ENCODE measurements around the gene RER1. TPM values are rescaled to one million over a fixed set of nuclear protein-coding genes. Genes with fewer than 3 reads are reported as not detected.

RER1 gene
- total and polyA plus RNA-seq, 5 donors from 2014 or later: 91.3 to 184 (median 164) TPM

GRCh38 chr1:2381741-2382620 lies 9.7 kb upstream of the RER1 start:
- Mint-ChIP-seq H3K4me1 (peaks cover 0 to 6% (median 2%) of the 10 kb centered on the region in 4 donors), H3K9me3 (no peaks in the 10 kb centered on the region)

GRCh38 chr1:2382621-2383361 lies 8.8 kb upstream of the RER1 start:
- no peaks in the 10 kb centered on the region for H3K27me3 ChIP-seq (ENCODE audit: control insufficient read depth, insufficient read depth, low read length)
- Mint-ChIP-seq H3K4me3 (no peak overlapping the region), H3K27ac (no peak overlapping the region), H3K27me3 (no peaks in the 10 kb centered on the region), H3K9me3 (no peaks in the 10 kb centered on the region), H3K36me3 (no peaks in the 10 kb centered on the region), H3K4me1 (peaks cover 0 to 6% (median 2%) of the 10 kb centered on the region in 4 donors)
- no peak overlapping the region for H3K27ac ChIP-seq (ENCODE audit: insufficient read depth, low read length, poor library complexity, severe bottlenecking)
- H3K36me3 ChIP-seq (ENCODE audit: control insufficient read depth, insufficient read depth, low read length): no peaks in the 10 kb centered on the region
- H3K4me3 ChIP-seq (ENCODE audit: low read depth, low read length): no peak overlapping the region
- H3K9me3 ChIP-seq (ENCODE audit: control insufficient read depth in 2 of 2, low read length in 2 of 2): no peaks in the 10 kb centered on the region
- ATAC-seq (ENCODE audit: low read depth in 2 of 2) (no peak), DNase-seq (peak in 1 of 3 donors; percentile 31)
- peaks cover 10% of the 10 kb centered on the region for H3K4me1 ChIP-seq (ENCODE audit: control insufficient read depth, insufficient read depth, low read length, poor library complexity, severe bottlenecking)

More at GRCh38 chr1:2381741-2382620, 9.7 kb upstream of the RER1 start:
- Histone ChIP-seq H3K4me3 (ENCODE audit: low read depth, low read length) (no peak overlapping the region), H3K36me3 (ENCODE audit: control insufficient read depth, insufficient read depth, low read length) (no peaks in the 10 kb centered on the region), H3K27me3 (ENCODE audit: control insufficient read depth, insufficient read depth, low read length) (no peaks in the 10 kb centered on the region), H3K9me3 (ENCODE audit: control insufficient read depth in 2 of 2, low read length in 2 of 2) (no peaks in the 10 kb centered on the region), H3K27ac (ENCODE audit: insufficient read depth, low read length, poor library complexity, severe bottlenecking) (no peak overlapping the region), H3K4me1 (ENCODE audit: control insufficient read depth, insufficient read depth, low read length, poor library complexity, severe bottlenecking) (peaks cover 10% of the 10 kb centered on the region)
- no peaks in the 10 kb centered on the region for H3K36me3 Mint-ChIP-seq
- no peak overlapping the region for H3K4me3 Mint-ChIP-seq
- peak; percentile 74 to 86 for ATAC-seq (ENCODE audit: low read depth in 2 of 2)
- no peaks in the 10 kb centered on the region for H3K27me3 Mint-ChIP-seq
- no peak overlapping the region for H3K27ac Mint-ChIP-seq
- peak; percentile 55 to 71 (median 69) for DNase-seq

GRCh38 chr1:2383576-2383975 lies 8.1 kb upstream of the RER1 start:
- no peaks in the 10 kb centered on the region for H3K36me3 Mint-ChIP-seq
- Histone ChIP-seq H3K36me3 (ENCODE audit: control insufficient read depth, insufficient read depth, low read length) (no peaks in the 10 kb centered on the region), H3K4me1 (ENCODE audit: control insufficient read depth, insufficient read depth, low read length, poor library complexity, severe bottlenecking) (peaks cover 10% of the 10 kb centered on the region), H3K27me3 (ENCODE audit: control insufficient read depth, insufficient read depth, low read length) (no peaks in the 10 kb centered on the region), H3K27ac (ENCODE audit: insufficient read depth, low read length, poor library complexity, severe bottlenecking) (no peak overlapping the region), H3K9me3 (ENCODE audit: control insufficient read depth in 2 of 2, low read length in 2 of 2) (no peaks in the 10 kb centered on the region), H3K4me3 (ENCODE audit: low read depth, low read length) (no peak overlapping the region)
- no peak overlapping the region for H3K4me3 Mint-ChIP-seq
- no peaks in the 10 kb centered on the region for H3K9me3 Mint-ChIP-seq
- peaks cover 0 to 6% (median 2%) of the 10 kb centered on the region in 4 donors for H3K4me1 Mint-ChIP-seq
- H3K27ac Mint-ChIP-seq: peak overlapping the region in 1 of 3 donors; percentile 85
- H3K27me3 Mint-ChIP-seq: no peaks in the 10 kb centered on the region
- DNase-seq (no peak), ATAC-seq (ENCODE audit: low read depth in 2 of 2) (no peak)

GRCh38 chr1:2384130-2384860 lies 7.3 kb upstream of the RER1 start:
- Mint-ChIP-seq H3K27me3 (no peaks in the 10 kb centered on the region), H3K36me3 (no peaks in the 10 kb centered on the region), H3K9me3 (no peaks in the 10 kb centered on the region), H3K4me3 (no peak overlapping the region), H3K4me1 (peaks cover 0 to 6% (median 2%) of the 10 kb centered on the region in 4 donors), H3K27ac (peak overlapping the region in 1 of 3 donors; percentile 85)
- ATAC-seq (ENCODE audit: low read depth in 2 of 2): no peak
- Histone ChIP-seq H3K9me3 (ENCODE audit: control insufficient read depth in 2 of 2, low read length in 2 of 2) (no peaks in the 10 kb centered on the region), H3K27ac (ENCODE audit: insufficient read depth, low read length, poor library complexity, severe bottlenecking) (no peak overlapping the region), H3K27me3 (ENCODE audit: control insufficient read depth, insufficient read depth, low read length) (no peaks in the 10 kb centered on the region), H3K36me3 (ENCODE audit: control insufficient read depth, insufficient read depth, low read length) (no peaks in the 10 kb centered on the region), H3K4me3 (ENCODE audit: low read depth, low read length) (no peak overlapping the region), H3K4me1 (ENCODE audit: control insufficient read depth, insufficient read depth, low read length, poor library complexity, severe bottlenecking) (peaks cover 10% of the 10 kb centered on the region)
- no peak for DNase-seq

- Mint-ChIP-seq H3K4me3 (no peak overlapping the region), H3K9me3 (no peaks in the 10 kb centered on the region), H3K4me1 (peaks cover 0 to 9% (median 2%) of the 10 kb centered on the region in 4 donors), H3K36me3 (no peaks in the 10 kb centered on the region), H3K27me3 (no peaks in the 10 kb centered on the region), H3K27ac (no peak overlapping the region)
- Histone ChIP-seq H3K9me3 (ENCODE audit: control insufficient read depth in 2 of 2, low read length in 2 of 2) (no peaks in the 10 kb centered on the region), H3K27me3 (ENCODE audit: control insufficient read depth, insufficient read depth, low read length) (no peaks in the 10 kb centered on the region), H3K4me1 (ENCODE audit: control insufficient read depth, insufficient read depth, low read length, poor library complexity, severe bottlenecking) (peaks cover 10% of the 10 kb centered on the region), H3K36me3 (ENCODE audit: control insufficient read depth, insufficient read depth, low read length) (no peaks in the 10 kb centered on the region), H3K4me3 (ENCODE audit: low read depth, low read length) (no peak overlapping the region), H3K27ac (ENCODE audit: insufficient read depth, low read length, poor library complexity, severe bottlenecking) (no peak overlapping the region)
- DNase-seq (no peak), ATAC-seq (ENCODE audit: low read depth in 2 of 2) (no peak)
Observed at GRCh38 chr1:2384941-2385481, 6.6 kb upstream of the RER1 start.

GRCh38 chr1:2385606-2386280 lies 5.9 kb upstream of the RER1 start:
- Histone ChIP-seq H3K9me3 (ENCODE audit: control insufficient read depth in 2 of 2, low read length in 2 of 2) (no peaks in the 10 kb centered on the region), H3K4me3 (ENCODE audit: low read depth, low read length) (no peak overlapping the region), H3K4me1 (ENCODE audit: control insufficient read depth, insufficient read depth, low read length, poor library complexity, severe bottlenecking) (peaks cover 15% of the 10 kb centered on the region), H3K27ac (ENCODE audit: insufficient read depth, low read length, poor library complexity, severe bottlenecking) (no peak overlapping the region), H3K36me3 (ENCODE audit: control insufficient read depth, insufficient read depth, low read length) (no peaks in the 10 kb centered on the region), H3K27me3 (ENCODE audit: control insufficient read depth, insufficient read depth, low read length) (no peaks in the 10 kb centered on the region)
- Mint-ChIP-seq H3K36me3 (no peaks in the 10 kb centered on the region), H3K9me3 (no peaks in the 10 kb centered on the region), H3K27me3 (no peaks in the 10 kb centered on the region), H3K27ac (no peak overlapping the region), H3K4me3 (no peak overlapping the region), H3K4me1 (peaks cover 0 to 17% (median 2%) of the 10 kb centered on the region in 4 donors)
- ATAC-seq (ENCODE audit: low read depth in 2 of 2) (no peak), DNase-seq (no peak)

Data from CD4-positive, CD25-positive, alpha-beta regulatory T cell (primary cell).